C4-2B (cell line): ENCODE data around the gene LRRC8B.
"Not testable (repeated sequence)": the region's sequence is repeated elsewhere in the genome, so short reads cannot be mapped to it uniquely, and the experiment has no call there.

Experiments
- H3K27ac ChIP-seq: fragments of 450-650 bp; 2 replicates; pipeline ENCODE4 v1.5.1; 2017
- CTCF ChIP-seq: fragments of 450-650 bp; conservative IDR thresholded peaks from 2 replicates; pipeline ENCODE4 v1.5.1; 2017; ENCODE audit warnings: mild to moderate bottlenecking
- ZFX ChIP-seq: fragments of 450-650 bp; IDR thresholded peaks from 2 replicates; pipeline ENCODE4 v1.6.1; 2017

The LRRC8B gene

GRCh38 chr1:89512996-89513720 is 11.5 kb upstream of the LRRC8B start:
- TF ChIP-seq CTCF (no peak), ZFX (no peak)
- H3K27ac ChIP-seq, result no peak overlapping the region

- H3K27ac ChIP-seq, result no peak overlapping the region
- TF ChIP-seq ZFX (no peak), CTCF (no peak)
Observed at GRCh38 chr1:89516055-89516454, 8.6 kb upstream of the LRRC8B start.

GRCh38 chr1:89518221-89518631 is 6.4 kb upstream of the LRRC8B start:
- TF ChIP-seq ZFX (no peak), CTCF (no peak)
- H3K27ac ChIP-seq, result no peak overlapping the region

- TF ChIP-seq CTCF (peak; percentile 69), ZFX (no peak)
- H3K27ac ChIP-seq, result no peak overlapping the region
Observed at GRCh38 chr1:89519779-89520358, 4.8 kb upstream of the LRRC8B start.

- H3K27ac ChIP-seq, result not testable (repeated sequence)
Observed at GRCh38 chr1:89521977-89522376, 2.7 kb upstream of the LRRC8B start.

GRCh38 chr1:89523572-89524368 is 859 bp upstream of the LRRC8B start:
- H3K27ac ChIP-seq, result peak overlapping the region; percentile 96
- TF ChIP-seq ZFX (no peak), CTCF (no peak)

GRCh38 chr1:89525169-89525855 is 683 bp downstream of the LRRC8B start:
- 0 out of 2 replicates have a peak, but pooled peaks have one; percentile 5 for TF ChIP-seq CTCF
- TF ChIP-seq ZFX, result no peak
- peak overlapping the region; percentile 96 for H3K27ac ChIP-seq
